ENCODE results near the gene ZNF835. TPM values are rescaled to one million over a fixed set of nuclear protein-coding genes. Genes with fewer than 3 reads are reported as not detected.

The ZNF835 gene
- total RNA-seq, 1 donor from 2014 or later: 2.6 TPM

Other genes with a start within 250 kb of the ZNF835 start
- gene ZNF667, start 194.4 kb downstream of the ZNF835 start, total RNA-seq: 4.5 TPM
- 7.2 TPM for gene ZNF471, start 163.9 kb downstream of the ZNF835 start, total RNA-seq
- gene ZFP28, start 132.8 kb downstream of the ZNF835 start, total RNA-seq: 9.9 TPM
- gene ZNF470, start 104.3 kb downstream of the ZNF835 start, total RNA-seq: 6.6 TPM
- gene ZNF71, start 76.5 kb downstream of the ZNF835 start, total RNA-seq: 7.1 TPM
- gene SMIM17, start 28.6 kb downstream of the ZNF835 start, total RNA-seq: not detected
- 7.2 TPM for gene PEG3, start 169.0 kb upstream of the ZNF835 start, total RNA-seq
- gene ZIM2, start 169.0 kb upstream of the ZNF835 start, total RNA-seq: not detected